ENCODE measurements around the gene GMPS.

DNA sequence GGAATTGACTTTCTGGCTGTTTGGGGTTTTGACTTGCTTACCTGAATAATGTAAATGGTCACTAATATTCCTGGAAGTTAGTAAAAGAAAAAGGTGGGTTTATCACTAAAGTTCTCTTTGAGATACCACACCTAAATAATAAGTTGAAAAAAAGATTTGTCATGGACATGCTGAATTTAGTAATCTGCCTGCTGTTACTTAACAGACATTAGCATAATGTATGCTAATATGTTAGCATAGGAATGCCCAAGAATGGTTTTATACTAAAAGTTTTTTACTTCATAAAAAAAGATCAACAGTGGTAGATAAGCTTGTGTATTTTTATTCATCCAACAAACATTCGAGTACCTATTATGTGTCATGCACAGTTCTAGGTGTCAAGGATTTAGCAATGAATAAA lies 36.5 kb downstream of the GMPS start:
- no peak for TF ChIP-seq POLR2AphosphoS5 (IDR thresholded peaks at IDR 0.05)
- TF ChIP-seq POLR2A (IDR thresholded peaks at IDR 0.05; ENCODE audit: low read depth): no peak
- TF ChIP-seq, protein P1, sequence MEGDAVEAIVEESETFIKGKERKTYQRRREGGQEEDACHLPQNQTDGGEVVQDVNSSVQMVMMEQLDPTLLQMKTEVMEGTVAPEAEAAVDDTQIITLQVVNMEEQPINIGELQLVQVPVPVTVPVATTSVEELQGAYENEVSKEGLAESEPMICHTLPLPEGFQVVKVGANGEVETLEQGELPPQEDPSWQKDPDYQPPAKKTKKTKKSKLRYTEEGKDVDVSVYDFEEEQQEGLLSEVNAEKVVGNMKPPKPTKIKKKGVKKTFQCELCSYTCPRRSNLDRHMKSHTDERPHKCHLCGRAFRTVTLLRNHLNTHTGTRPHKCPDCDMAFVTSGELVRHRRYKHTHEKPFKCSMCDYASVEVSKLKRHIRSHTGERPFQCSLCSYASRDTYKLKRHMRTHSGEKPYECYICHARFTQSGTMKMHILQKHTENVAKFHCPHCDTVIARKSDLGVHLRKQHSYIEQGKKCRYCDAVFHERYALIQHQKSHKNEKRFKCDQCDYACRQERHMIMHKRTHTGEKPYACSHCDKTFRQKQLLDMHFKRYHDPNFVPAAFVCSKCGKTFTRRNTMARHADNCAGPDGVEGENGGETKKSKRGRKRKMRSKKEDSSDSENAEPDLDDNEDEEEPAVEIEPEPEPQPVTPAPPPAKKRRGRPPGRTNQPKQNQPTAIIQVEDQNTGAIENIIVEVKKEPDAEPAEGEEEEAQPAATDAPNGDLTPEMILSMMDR (IDR thresholded peaks at IDR 0.05): no peak

All from esophagus muscularis mucosa (tissue), 3 donors.